Measurements from ENCODE around the gene PGAP6. TPM values are rescaled to one million over a fixed set of nuclear protein-coding genes. Genes with fewer than 3 reads are reported as not detected.

PGAP6 gene
- total RNA-seq, 1 donor from 2014 or later = 47.6 TPM

- Histone ChIP-seq H3K27me3 (no peaks in the 10 kb centered on the region), H3K4me3 (no peak overlapping the region), H3K4me1 (peaks cover 3 to 4% of the 10 kb centered on the region in 2 donors), H3K9me3 (no peaks in the 10 kb centered on the region), H3K36me3 (no peaks in the 10 kb centered on the region), H3K27ac (no peak overlapping the region)
- no peak for TF ChIP-seq CTCF (IDR thresholded peaks at IDR 0.05)
- no peak for DNase-seq (ENCODE audit: low spot score in 2 of 2)
- intact Hi-C loops (cut with DNase I) = no loop called here
Measured at GRCh38 chr16:356741-357140, 25.0 kb downstream of the PGAP6 start.

- Histone ChIP-seq H3K36me3 (no peaks in the 10 kb centered on the region), H3K27me3 (no peaks in the 10 kb centered on the region), H3K9me3 (no peaks in the 10 kb centered on the region), H3K4me1 (peaks cover 12% of the 10 kb centered on the region in 2 donors), H3K27ac (no peak overlapping the region), H3K4me3 (no peak overlapping the region)
- DNase-seq (ENCODE audit: low spot score in 2 of 2) = no peak
- no peak for TF ChIP-seq CTCF (IDR thresholded peaks at IDR 0.05)
- intact Hi-C loops (cut with DNase I) = no loop called here
Measured at GRCh38 chr16:354971-355461, 26.8 kb downstream of the PGAP6 start.

- Histone ChIP-seq H3K27ac (no peak overlapping the region), H3K4me1 (peaks cover 12% of the 10 kb centered on the region in 2 donors), H3K9me3 (no peaks in the 10 kb centered on the region), H3K27me3 (no peaks in the 10 kb centered on the region), H3K36me3 (no peaks in the 10 kb centered on the region), H3K4me3 (no peak overlapping the region)
- DNase-seq (ENCODE audit: low spot score in 2 of 2) = no peak
- no peak for TF ChIP-seq CTCF (IDR thresholded peaks at IDR 0.05)
- intact Hi-C loops (cut with DNase I) = no loop called here
Measured at GRCh38 chr16:354291-354881, 27.4 kb downstream of the PGAP6 start.

- H3K36me3 ChIP-seq = no peaks in the 10 kb centered on the region
- H3K27ac ChIP-seq = peak overlapping the region; percentile 70 to 83
- TF ChIP-seq CTCF (IDR thresholded peaks at IDR 0.05) = no peak
- H3K4me3 ChIP-seq = peak overlapping the region; percentile 93 to 96
- intact Hi-C loops (cut with DNase I) = loop anchor here (1.0 to 2.0 kb wide), 5 partner anchors 17 to 236 kb away; partner anchors contain the start of genes FAM234A, MRPL28 and PGAP6
- peaks cover 12% of the 10 kb centered on the region in 2 donors for H3K4me1 ChIP-seq
- no peak for DNase-seq (ENCODE audit: low spot score in 2 of 2)
- no peaks in the 10 kb centered on the region for H3K27me3 ChIP-seq
- no peaks in the 10 kb centered on the region for H3K9me3 ChIP-seq
Measured at GRCh38 chr16:353404-354290, 28.1 kb downstream of the PGAP6 start.

- Histone ChIP-seq H3K27me3 (no peaks in the 10 kb centered on the region), H3K27ac (peak within 1 kb of the TSS; percentile 70 to 83), H3K9me3 (no peaks in the 10 kb centered on the region), H3K4me3 (peak within 1 kb of the TSS; percentile 93 to 96), H3K36me3 (no peaks in the 10 kb centered on the region), H3K4me1 (peaks cover 12% of the 10 kb centered on the region in 2 donors)
- TF ChIP-seq CTCF (IDR thresholded peaks at IDR 0.05) = peak in 2 of 3 experiments; percentile 35 to 65
- intact Hi-C loops (cut with DNase I) = loop anchor here (1.0 to 2.0 kb wide), 6 partner anchors 18 to 237 kb away; partner anchors contain the start of genes FAM234A, MRPL28, PGAP6 and RAB11FIP3
- peak; percentile 98 to 99 for DNase-seq (ENCODE audit: low spot score in 2 of 2)
Measured at GRCh38 chr16:352547-353403, 29.0 kb downstream of the PGAP6 start, which contains the start of gene AXIN1. Gene AXIN1 (minus strand): TSS chr16:352723. CDS start chr16:347025, 5,698 bp downstream.

All from ascending aorta (tissue), 2 donors.